GM23338 (cell line): ENCODE measurements around the gene L3MBTL1. TPM values are rescaled to one million over a fixed set of nuclear protein-coding genes. Genes with fewer than 3 reads are reported as not detected.

Experiments
- ATAC-seq: fragments of 200-7000 bp; cut with Tn5 transposase; 3 replicates; pipeline ENCODE4 v1.9.1; 2020
- DNase-seq: peaks from one replicate; pipeline ENCODE4 v3.0.0-alpha.2; 2015; ENCODE audit warnings: low spot score
- H2AFZ ChIP-seq: fragments of 200-600 bp; sonication (generic); 2 replicates; pipeline ENCODE4 v1.8.0; 2016; ENCODE audit warnings: antibody characterized with exemption, mild to moderate bottlenecking, moderate library complexity
- H3F3A ChIP-seq: fragments of 200-600 bp; sonication (generic); replicated peaks from 2 replicates; pipeline ENCODE4 v1.8.0; 2017; ENCODE audit warnings: antibody characterized with exemption, mixed run types, low read depth
- H3K27ac ChIP-seq: fragments of 200-600 bp; sonication (generic); 2 replicates; pipeline ENCODE4 v1.6.1; 2016; ENCODE audit warnings: low read depth
- H3K27me3 ChIP-seq: fragments of 200-600 bp; sonication (generic); 2 replicates; pipeline ENCODE4 v1.8.0; 2016; ENCODE audit warnings: mild to moderate bottlenecking, mixed run types, moderate library complexity; ENCODE audit not compliant: insufficient read depth
- H3K36me3 ChIP-seq: fragments of 200-600 bp; sonication (generic); 2 replicates; pipeline ENCODE4 v1.8.0; 2016; ENCODE audit warnings: mild to moderate bottlenecking; ENCODE audit not compliant: insufficient read depth
- H3K4me1 ChIP-seq: fragments of 200-600 bp; sonication (generic); 2 replicates; pipeline ENCODE4 v1.8.0; 2016; ENCODE audit warnings: mild to moderate bottlenecking, moderate library complexity; ENCODE audit not compliant: insufficient read depth
- H3K4me2 ChIP-seq: fragments of 200-600 bp; sonication (generic); 2 replicates; pipeline ENCODE4 v1.7.1; 2017; ENCODE audit warnings: mixed run types
- H3K4me3 ChIP-seq: fragments of 200-600 bp; sonication (generic); 2 replicates; pipeline ENCODE4 v1.6.1; 2016; ENCODE audit warnings: mixed run types
- H3K79me2 ChIP-seq: fragments of 200-600 bp; sonication (generic); replicated peaks from 2 replicates; pipeline ENCODE4 v1.8.0; 2017; ENCODE audit warnings: mild to moderate bottlenecking; ENCODE audit not compliant: insufficient read depth
- H3K9me2 ChIP-seq: fragments of 200-600 bp; sonication (generic); 2 replicates; pipeline ENCODE4 v1.8.0; 2017; ENCODE audit not compliant: insufficient read depth
- H4K20me1 ChIP-seq: fragments of 200-600 bp; sonication (generic); replicated peaks from 2 replicates; pipeline ENCODE4 v1.8.0; 2017; ENCODE audit warnings: mild to moderate bottlenecking; ENCODE audit not compliant: insufficient read depth
- H3K27ac Mint-ChIP-seq: 2 replicates; pipeline ENCODE4 v1.8.0; 2020; ENCODE audit warnings: inconsistent platforms, mild to moderate bottlenecking, moderate library complexity, mixed read lengths
- H3K27me3 Mint-ChIP-seq: 3 replicates; pipeline ENCODE4 v1.8.0; 2022; ENCODE audit warnings: low read depth, mild to moderate bottlenecking, moderate library complexity, mixed read lengths, inconsistent platforms; ENCODE audit not compliant: insufficient read depth, poor library complexity
- H3K36me3 Mint-ChIP-seq: 3 replicates; pipeline ENCODE4 v1.8.0; 2021; ENCODE audit warnings: low read depth, mild to moderate bottlenecking, inconsistent platforms, moderate library complexity, mixed read lengths
- H3K4me1 Mint-ChIP-seq: 3 replicates; pipeline ENCODE4 v1.8.0; 2020; ENCODE audit warnings: mild to moderate bottlenecking, inconsistent platforms, mixed read lengths
- H3K4me3 Mint-ChIP-seq: 3 replicates; pipeline ENCODE4 v1.8.0; 2021; ENCODE audit warnings: moderate library complexity, mild to moderate bottlenecking, inconsistent platforms, mixed read lengths
- H3K9me3 Mint-ChIP-seq: 3 replicates; pipeline ENCODE4 v1.8.0; 2020; ENCODE audit warnings: moderate library complexity, mild to moderate bottlenecking, inconsistent platforms, mixed read lengths
- CREB1 ChIP-seq: fragments of 250-450 bp; sonication (Bioruptor Pico); IDR thresholded peaks from 2 replicates; pipeline ENCODE4 v1.5.0; 2020; ENCODE audit warnings: low read depth, mild to moderate bottlenecking, moderate library complexity
- CTCF ChIP-seq, 2 experiments: fragments of 200-600 bp in 1 of 2; sonication (generic) in 1 of 2; conservative IDR thresholded peaks; 2 replicates each; pipeline versions ENCODE4 v1.5.1 to v1.6.1; 2016 to 2017; ENCODE audit warnings: antibody characterized with exemption in 2 of 2, low read depth in 2 of 2, mild to moderate bottlenecking in 2 of 2, moderate library complexity in 1 of 2
- ETS1 ChIP-seq: IDR thresholded peaks from 2 replicates; pipeline ENCODE4 v1.6.1; 2016; ENCODE audit warnings: antibody characterized with exemption
- EZH2 ChIP-seq: fragments of 200-600 bp; sonication (generic); IDR thresholded peaks from one replicate; pipeline ENCODE4 v1.8.0; 2017; ENCODE audit warnings: antibody characterized with exemption, mild to moderate bottlenecking, low read depth; ENCODE audit not compliant: unreplicated experiment
- EZH2phosphoT487 ChIP-seq: fragments of 200-600 bp; sonication (generic); IDR thresholded peaks from one replicate; pipeline ENCODE4 v1.8.1; 2018; ENCODE audit warnings: antibody characterized with exemption; ENCODE audit not compliant: unreplicated experiment
- JUNB ChIP-seq: IDR thresholded peaks from one replicate; pipeline ENCODE4 v1.6.1; 2016; ENCODE audit warnings: antibody characterized with exemption; ENCODE audit not compliant: unreplicated experiment
- NANOG ChIP-seq: IDR thresholded peaks from 2 replicates; pipeline ENCODE4 v1.6.1; 2016; ENCODE audit warnings: antibody characterized with exemption, borderline replicate concordance
- POLR2AphosphoS5 ChIP-seq: IDR thresholded peaks from 2 replicates; pipeline ENCODE4 v1.6.1; 2016; ENCODE audit warnings: antibody characterized with exemption, low read depth
- REST ChIP-seq: IDR thresholded peaks from one replicate; pipeline ENCODE4 v1.6.1; 2018; ENCODE audit warnings: antibody characterized with exemption; ENCODE audit not compliant: unreplicated experiment
- STAT1 ChIP-seq: IDR thresholded peaks from one replicate; pipeline ENCODE4 v1.6.1; 2016; ENCODE audit warnings: antibody characterized with exemption; ENCODE audit not compliant: unreplicated experiment
- ZNF114 ChIP-seq: fragments of 250-450 bp; sonication (Bioruptor Pico); IDR thresholded peaks from 2 replicates; pipeline ENCODE4 v1.5.0; 2020; ENCODE audit warnings: mild to moderate bottlenecking, moderate library complexity
- ZNF331 ChIP-seq: fragments of 250-450 bp; sonication (Bioruptor Pico); IDR thresholded peaks from 2 replicates; pipeline ENCODE4 v1.5.0; 2020; ENCODE audit warnings: low read depth, mild to moderate bottlenecking, moderate library complexity
- ZNF462 ChIP-seq: fragments of 250-450 bp; sonication (Bioruptor Pico); IDR thresholded peaks from 2 replicates; pipeline ENCODE4 v1.5.0; 2020; ENCODE audit warnings: mild to moderate bottlenecking, moderate library complexity
- polyA plus RNA-seq: library from polyadenylated mRNA; unstranded; fragments of >200 nt; fragmentation: Nextera tagmentation; extraction: Ambion mirVana; gene quantifications from 2 replicates; pipeline ENCODE4 v1.2.1, GENCODE V29; 2016
- total RNA-seq: library from RNA; depleted of rRNA; stranded (reverse); fragments of >200 nt; shearing (Covaris generic); gene quantifications from 2 replicates; pipeline ENCODE4 v1.2.3, GENCODE V29; 2014

Gene L3MBTL1
- total and polyA plus RNA-seq, 2 experiments from 2014 or later = 6.5 to 33.6 TPM

- H3K36me3 ChIP-seq = no peaks in the 10 kb centered on the region
- H2AFZ ChIP-seq = no peak overlapping the region
- H3K27me3 ChIP-seq = no peaks in the 10 kb centered on the region
- no peaks in the 10 kb centered on the region for H3K79me2 ChIP-seq
- no peak overlapping the region for H3K4me2 ChIP-seq
- H4K20me1 ChIP-seq = no peaks in the 10 kb centered on the region
- H3K4me1 Mint-ChIP-seq = peaks cover 7% of the 10 kb centered on the region; the same call in 2 of the 3 replicates
- no peaks in the 10 kb centered on the region for H3K4me1 ChIP-seq
- DNase-seq = no peak
- H3K4me3 ChIP-seq = no peak overlapping the region
- no peak overlapping the region for H3K27ac ChIP-seq
- no peaks in the 10 kb centered on the region; the same call in 2 of the 3 replicates for H3K36me3 Mint-ChIP-seq
- no peak overlapping the region for H3K27ac Mint-ChIP-seq
- H3K27me3 Mint-ChIP-seq = peaks cover 3% of the 10 kb centered on the region
- H3K9me2 ChIP-seq = no peaks in the 10 kb centered on the region
- no peaks in the 10 kb centered on the region for H3K9me3 Mint-ChIP-seq
- no peaks in the 10 kb centered on the region for H3F3A ChIP-seq
- H3K4me3 Mint-ChIP-seq = no peak overlapping the region
- TF ChIP-seq ZNF114 (no peak), CTCF (conservative IDR thresholded peaks at IDR 0.05; ENCODE audit: low read depth in 2 of 2) (no peak), ZNF462 (CRISPR knock-in tag) (no peak), POLR2AphosphoS5 (no peak), EZH2 (no peak), NANOG (no peak), ZNF331 (CRISPR knock-in tag) (no peak), ETS1 (no peak), CREB1 (CRISPR knock-in tag) (no peak), JUNB (no peak), EZH2phosphoT487 (no peak), STAT1 (no peak), REST (no peak)
- no peak for ATAC-seq
Measured at GRCh38 chr20:43554369-43554768, 46.9 kb downstream of the L3MBTL1 start.
